Ramos (cell line): ENCODE data around the gene CEP295NL.
"Not testable (repeated sequence)": the region's sequence is repeated elsewhere in the genome, so short reads cannot be mapped to it uniquely, and the experiment has no call there.

ENCODE experiments used
- in situ Hi-C: fragments of 300-500 bp; cut with MboI; formaldehyde crosslinking; loops from one replicate; pipeline ENCODE4 v1.14.3; 2022; ENCODE audit warnings: low sequenced_read_pairs; ENCODE audit not compliant: unreplicated experiment

The CEP295NL gene, protein sequence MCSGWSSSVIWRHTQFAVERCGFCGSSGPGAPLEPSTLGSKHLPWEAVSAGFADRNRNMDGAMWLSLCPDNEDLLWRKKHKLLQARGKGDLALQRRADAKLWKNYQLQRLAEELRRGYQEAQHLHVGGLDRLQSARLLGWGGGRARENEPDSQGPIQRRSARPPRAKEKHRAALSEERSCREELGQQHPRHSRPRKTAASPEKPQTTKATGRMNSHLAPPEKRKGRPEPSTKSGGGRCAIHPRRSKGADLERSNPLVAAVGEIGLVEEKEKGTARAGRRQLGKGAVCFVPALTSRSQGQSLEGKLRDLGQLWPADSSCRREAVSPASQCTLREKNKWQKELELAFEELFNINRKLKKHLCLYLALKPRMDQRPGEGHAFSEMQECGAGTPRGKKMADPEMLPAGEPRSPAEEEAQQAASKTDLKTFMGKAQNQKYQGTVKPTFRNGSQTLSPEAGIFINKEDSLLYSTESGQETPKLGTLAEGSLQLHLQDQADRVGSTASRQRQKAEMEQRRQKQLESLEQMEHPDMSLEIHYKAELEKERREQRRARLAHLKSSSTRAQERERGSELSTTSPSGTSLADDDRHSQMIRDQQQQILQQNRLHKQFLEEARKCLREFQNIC

GRCh38 chr17:78903101-78903779, at the start of gene CEP295NL:
TSS of gene CEP295NL (minus strand) at chr17:78903201. CDS start at chr17:78901828, 1,373 bp downstream.
- in situ Hi-C loops, result no loop called here

DNA sequence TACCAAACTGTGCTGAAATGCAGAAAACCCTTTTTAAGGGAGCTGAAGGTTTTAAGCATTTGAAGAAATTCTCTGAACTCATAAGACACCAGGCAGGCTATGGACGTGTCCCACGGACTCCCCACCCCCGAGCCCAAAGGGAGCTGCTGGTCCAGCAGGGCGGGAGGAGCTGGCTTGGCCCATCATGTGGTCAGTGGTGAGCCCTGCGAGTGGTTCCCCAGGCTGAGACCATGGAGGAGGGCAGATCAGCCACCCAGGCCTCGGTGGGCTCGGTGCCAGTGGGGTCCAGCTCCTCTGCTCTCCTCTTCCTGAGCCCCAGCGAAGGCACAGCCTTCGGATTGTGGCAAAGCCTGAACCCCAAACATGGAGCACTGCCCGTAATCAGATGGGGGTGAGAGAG, 49.7 kb upstream of the CEP295NL start:
- in situ Hi-C loops, result no loop called here

GRCh38 chr17:78951967-78952551, 49.1 kb upstream of the CEP295NL start:
- in situ Hi-C loops, result no loop called here

DNA sequence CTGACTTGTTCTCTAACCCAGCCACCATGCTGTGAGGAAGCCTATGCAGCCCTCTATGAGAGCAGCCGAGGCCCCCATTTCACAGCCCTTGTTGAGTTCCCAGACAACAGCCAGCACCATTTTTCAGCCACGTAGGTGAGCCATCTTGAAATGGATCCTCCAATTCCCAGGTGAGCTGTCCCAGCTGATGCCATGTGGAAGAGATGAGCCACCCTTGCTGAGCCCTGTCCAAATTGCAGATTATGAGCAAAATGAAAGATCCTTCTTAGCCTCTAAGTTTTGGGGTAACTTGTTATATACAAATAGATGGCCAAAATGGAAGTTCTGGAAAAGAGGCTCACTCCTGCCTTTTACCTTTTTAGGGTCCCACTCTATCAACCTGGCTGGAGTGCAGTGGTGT, 47.9 kb upstream of the CEP295NL start:
- in situ Hi-C loops, result no loop called here

DNA sequence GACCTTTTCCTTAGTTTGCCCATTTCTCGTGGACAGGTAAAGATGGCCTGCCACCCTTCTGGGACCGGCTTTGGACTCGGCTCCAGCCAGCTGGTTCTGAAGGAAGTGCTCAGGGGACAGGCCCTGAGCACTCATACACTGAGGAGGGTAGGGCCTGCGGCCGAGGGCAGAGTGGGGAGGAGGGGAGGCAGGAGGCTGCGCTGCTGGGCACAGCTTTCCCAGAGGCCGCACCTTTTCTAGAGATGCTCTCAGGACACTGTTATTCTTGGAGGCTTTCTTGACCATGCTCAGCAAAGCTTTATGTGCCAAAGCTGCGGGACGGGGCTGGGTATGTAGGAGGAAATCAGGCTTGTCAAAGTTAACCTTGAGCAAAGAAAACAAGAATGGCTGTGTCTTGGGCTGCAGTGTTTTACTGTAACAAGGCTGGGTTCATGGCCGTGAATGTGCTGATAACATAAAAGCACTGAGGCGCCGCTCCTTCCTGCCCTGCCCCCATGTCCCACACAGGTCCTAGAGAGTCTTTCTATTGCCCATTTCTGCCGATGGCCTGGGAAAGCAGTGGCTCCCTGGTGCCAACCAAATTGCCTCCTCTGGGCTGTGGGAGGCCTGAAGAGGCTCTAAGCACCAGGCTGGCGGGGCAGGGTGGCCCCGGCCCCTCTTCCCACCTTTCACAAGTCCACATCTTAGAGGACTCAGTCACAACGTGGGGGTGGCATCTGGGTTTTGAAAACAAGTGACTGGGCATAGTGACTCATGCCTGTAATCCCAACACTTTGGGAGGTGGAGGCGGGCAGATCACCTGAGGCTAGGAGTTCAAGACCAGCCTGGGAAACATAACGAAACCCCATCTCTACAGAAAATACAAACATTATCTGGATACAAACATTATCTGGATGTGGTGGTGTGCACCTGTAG, 44.5 kb upstream of the CEP295NL start:
- in situ Hi-C loops, result no loop called here

- in situ Hi-C loops, result no loop called here
Observed at GRCh38 chr17:78946631-78947030, 43.6 kb upstream of the CEP295NL start.

GRCh38 chr17:78946131-78946530, 43.1 kb upstream of the CEP295NL start:
- in situ Hi-C loops, result no loop called here

DNA sequence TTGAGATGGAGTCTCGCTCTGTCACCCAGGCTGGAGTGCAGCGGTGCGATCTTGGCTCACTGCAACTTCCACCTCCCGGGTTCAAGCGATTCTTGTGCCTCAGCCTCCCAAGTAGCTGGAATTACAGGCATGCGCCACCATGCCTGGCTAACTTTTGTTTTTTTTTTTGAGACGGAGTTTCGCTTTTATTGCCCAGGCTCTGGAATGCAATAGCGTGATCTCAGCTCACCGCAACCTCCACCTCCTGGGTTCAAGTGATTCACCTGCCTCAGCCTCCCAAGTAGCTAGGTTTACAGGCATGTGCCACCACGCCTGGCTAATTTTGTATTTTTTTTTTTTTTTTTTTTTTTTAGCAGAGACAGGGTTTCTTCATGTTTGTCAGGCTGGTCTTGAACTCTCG, 42.5 kb upstream of the CEP295NL start:
- in situ Hi-C loops, result not testable (repeated sequence)

DNA sequence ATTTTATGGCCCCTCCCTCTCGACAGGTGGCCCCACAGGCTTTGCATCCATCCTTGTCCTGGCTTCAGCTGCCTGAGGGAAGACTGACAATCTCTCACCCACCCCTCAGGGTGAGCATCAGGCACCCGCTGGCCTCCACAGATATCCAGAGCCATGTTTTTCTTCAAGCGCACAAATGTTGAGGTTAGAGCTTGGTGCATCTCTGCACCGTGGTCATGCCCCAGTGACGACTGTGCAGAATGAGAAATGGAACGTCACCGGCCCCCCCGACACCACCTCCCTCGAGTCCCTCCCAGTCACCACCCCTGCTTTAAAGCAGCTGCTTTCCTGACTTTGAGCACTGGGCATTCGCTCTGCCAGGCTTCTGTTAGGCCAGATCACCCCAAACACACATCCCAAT, 42.0 kb upstream of the CEP295NL start:
- in situ Hi-C loops, result no loop called here

DNA sequence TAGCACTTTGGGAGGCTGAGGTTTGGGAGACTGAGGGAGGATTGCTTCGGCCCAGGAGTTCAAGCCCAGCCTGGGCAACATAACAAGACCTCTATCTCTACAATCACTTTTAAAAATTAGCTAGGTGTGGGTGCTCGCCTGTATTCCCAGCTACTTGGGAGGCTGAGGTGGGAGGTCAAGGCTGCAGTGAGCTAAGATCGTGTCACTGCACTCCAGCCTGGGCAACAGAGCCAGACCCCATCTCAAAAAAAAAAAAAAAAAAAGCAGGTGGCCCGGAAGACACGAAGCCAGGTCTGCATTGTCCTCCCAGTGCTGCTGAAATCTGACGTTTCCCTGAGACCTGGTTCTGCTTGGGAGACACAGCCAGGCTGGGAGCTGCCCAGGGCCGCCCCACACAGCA, 41.0 kb upstream of the CEP295NL start:
- in situ Hi-C loops, result no loop called here

DNA sequence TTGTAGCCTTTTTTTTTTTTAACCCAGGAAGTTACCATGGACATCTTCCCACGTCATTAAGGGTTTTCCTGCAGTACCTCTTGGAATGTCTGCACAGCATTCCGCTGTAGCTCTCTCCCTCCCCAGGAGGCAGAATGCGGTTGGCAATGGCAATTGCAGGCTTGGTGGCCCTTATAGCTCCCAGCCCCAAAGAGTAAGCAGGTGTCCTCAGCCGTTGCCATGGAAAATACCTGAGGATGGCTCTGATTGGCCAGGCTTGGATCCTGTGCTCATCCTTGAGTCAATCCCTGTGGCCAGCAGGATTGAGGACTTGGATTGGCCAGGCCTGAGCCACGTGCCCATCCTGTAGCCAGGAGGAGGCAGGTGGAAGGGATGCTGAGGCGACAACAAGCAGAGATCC, 37.7 kb upstream of the CEP295NL start:
- in situ Hi-C loops, result no loop called here

- in situ Hi-C loops, result no loop called here
Observed at GRCh38 chr17:78940258-78940657, 37.3 kb upstream of the CEP295NL start.

- in situ Hi-C loops, result no loop called here
Observed at GRCh38 chr17:78939615-78940014, 36.6 kb upstream of the CEP295NL start.

DNA sequence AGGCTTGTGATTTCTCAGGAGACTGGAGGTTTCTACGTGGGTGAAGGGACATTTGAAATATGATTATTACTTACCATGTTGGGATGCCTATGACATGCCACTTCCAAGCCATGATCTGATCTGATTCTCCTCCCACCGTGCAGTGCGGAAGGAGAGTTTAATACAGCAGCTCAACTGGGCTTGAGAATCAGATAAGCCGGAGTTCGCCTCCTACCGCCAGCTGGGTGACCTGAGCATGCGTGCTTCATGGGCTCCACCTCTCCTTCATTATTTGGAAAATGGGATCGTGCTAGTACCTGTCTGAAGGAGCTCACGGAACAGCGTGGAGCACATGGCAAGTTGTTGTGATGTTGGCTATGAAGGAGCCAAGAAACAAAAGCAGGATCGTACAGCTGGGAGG, 34.6 kb upstream of the CEP295NL start:
- in situ Hi-C loops, result no loop called here

DNA sequence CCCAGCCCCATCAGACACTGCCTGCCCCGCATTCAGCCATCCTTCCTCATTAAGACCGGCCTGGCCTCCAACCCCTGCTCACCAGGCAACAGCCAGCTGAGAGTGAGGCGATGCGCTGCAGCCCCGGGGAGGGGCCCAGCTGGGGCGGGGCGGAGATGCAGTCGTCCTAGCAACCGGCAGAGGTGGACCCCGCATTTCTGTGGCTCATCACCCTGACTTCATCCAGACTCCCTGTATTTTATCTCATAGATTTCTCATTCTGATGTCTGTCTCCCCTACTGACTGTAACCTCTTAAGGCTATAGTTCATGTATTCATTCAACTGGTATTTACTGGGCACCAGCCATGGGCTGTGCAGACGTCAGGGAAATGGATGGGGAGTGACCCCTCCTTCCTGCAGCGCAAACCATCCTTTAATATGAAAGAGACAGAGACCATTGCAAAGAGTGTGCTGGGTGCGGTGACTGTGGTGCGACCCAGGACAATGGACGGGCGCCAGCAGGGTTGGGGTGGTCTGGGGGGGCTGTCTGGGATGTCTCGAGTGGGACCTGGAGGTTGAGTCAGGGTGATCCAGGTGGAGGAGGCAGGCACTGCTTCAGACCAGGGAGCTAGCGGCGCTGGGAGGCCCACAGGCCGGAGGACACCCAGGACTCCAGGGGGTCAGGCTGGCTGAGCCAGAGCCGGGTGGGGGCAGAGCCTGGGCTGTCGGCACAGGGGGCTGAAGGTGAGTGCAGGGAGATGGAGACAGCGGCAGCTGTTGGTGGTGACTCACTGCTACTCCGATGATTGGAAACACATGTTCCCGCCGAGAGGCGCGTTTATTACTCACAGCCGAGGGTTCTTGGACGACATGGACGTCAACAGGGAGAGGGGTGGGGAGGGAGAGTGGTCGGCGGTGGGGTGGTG, 32.7 kb upstream of the CEP295NL start:
- in situ Hi-C loops, result no loop called here

DNA sequence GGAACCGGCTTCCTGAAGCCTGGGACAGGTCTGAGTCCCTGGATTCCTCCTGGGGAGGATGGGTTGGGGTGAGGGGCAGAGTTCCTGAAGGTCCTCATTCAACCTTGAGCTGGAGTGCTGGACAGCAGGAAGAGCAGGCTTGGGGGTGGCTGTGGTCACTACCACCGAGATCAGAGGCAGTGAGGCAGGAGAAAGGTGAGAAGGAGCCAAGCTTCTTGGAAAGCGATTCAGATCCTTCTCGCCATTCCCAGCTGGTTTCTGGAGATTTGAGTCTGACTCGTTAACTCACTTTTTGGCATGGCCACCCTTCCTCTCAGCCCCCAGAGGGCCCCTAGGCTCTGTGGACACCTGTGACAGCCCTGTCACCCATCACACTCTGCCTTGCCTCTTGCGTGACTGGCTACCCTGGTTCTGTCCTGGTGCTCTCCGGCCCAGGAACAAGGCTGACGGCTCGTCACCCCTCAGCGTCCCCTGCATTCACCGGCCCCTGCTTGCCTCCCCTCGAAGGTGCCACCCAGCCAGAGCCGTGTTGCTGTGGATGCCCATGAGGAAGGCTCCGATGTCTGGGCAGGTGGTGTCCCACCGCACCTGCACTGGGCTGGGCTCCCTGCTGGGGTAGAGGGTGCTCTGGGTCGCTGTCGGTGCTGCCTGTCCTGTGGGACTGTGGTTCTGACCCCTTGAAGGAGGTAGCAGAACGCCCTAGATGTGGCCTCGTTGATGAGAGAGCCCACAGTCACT, 31.8 kb upstream of the CEP295NL start:
- in situ Hi-C loops, result no loop called here

- in situ Hi-C loops, result no loop called here
Observed at GRCh38 chr17:78933959-78934568, 31.1 kb upstream of the CEP295NL start.
